Liver (tissue), 3 donors: ENCODE measurements around the gene LRFN5.

ENCODE experiments used
- CTCF ChIP-seq: fragments of 150-350 bp; IDR thresholded peaks from 2 replicates; pipeline ENCODE4 v1.5.1; 2017; ENCODE audit warnings: improper control_type of control experiment, low read depth, low read length; ENCODE audit not compliant: missing input control
- GABPA ChIP-seq, 2 donors: IDR thresholded peaks in 1 of 2; conservative IDR thresholded peaks in 1 of 2; 2 replicates each; pipeline ENCODE4 v1.6.1; 2016; ENCODE audit warnings: antibody characterized with exemption in 2 of 2, mild to moderate bottlenecking in 1 of 2, moderate library complexity in 1 of 2
- HNF4G ChIP-seq: IDR thresholded peaks from 2 replicates; pipeline ENCODE4 v1.6.1; 2016; ENCODE audit warnings: antibody characterized with exemption
- MAX ChIP-seq: IDR thresholded peaks from 2 replicates; pipeline ENCODE4 v1.6.1; 2016; ENCODE audit warnings: antibody characterized with exemption
- RAD21 ChIP-seq, 2 donors: IDR thresholded peaks; 2 replicates each; pipeline ENCODE4 v1.6.1; 2016; ENCODE audit warnings: antibody characterized with exemption in 2 of 2, mild to moderate bottlenecking in 2 of 2
- REST ChIP-seq: IDR thresholded peaks from 2 replicates; pipeline ENCODE4 v1.6.1; 2016; ENCODE audit warnings: antibody characterized with exemption, mild to moderate bottlenecking
- RXRA ChIP-seq, 2 donors: IDR thresholded peaks; 2 replicates each; pipeline ENCODE4 v1.6.1; 2017 to 2018; ENCODE audit warnings: antibody characterized with exemption in 2 of 2, mild to moderate bottlenecking in 1 of 2
- SP1 ChIP-seq: IDR thresholded peaks from 2 replicates; pipeline ENCODE4 v1.6.1; 2018; ENCODE audit warnings: antibody characterized with exemption, mild to moderate bottlenecking
- TAF1 ChIP-seq: conservative IDR thresholded peaks from 2 replicates; pipeline ENCODE4 v1.6.1; 2016; ENCODE audit warnings: antibody characterized with exemption, mild to moderate bottlenecking
- YY1 ChIP-seq: IDR thresholded peaks from 2 replicates; pipeline ENCODE4 v1.6.1; 2016; ENCODE audit warnings: antibody characterized with exemption, mild to moderate bottlenecking
- ZBTB33 ChIP-seq: IDR thresholded peaks from 2 replicates; pipeline ENCODE4 v1.6.1; 2016; ENCODE audit warnings: antibody characterized with exemption
- donor health status: healthy.
- donor health status: healthy.

- TF ChIP-seq CTCF, result no peak
- no peak for TF ChIP-seq ZBTB33
- TF ChIP-seq HNF4G, result no peak
- no peak for TF ChIP-seq RAD21 (IDR thresholded peaks at IDR 0.05)
- TF ChIP-seq SP1, result no peak
- TF ChIP-seq GABPA (IDR thresholded peaks at IDR 0.05 in 1 of 2, conservative IDR thresholded peaks at IDR 0.05 in 1 of 2), result no peak
- TF ChIP-seq YY1, result no peak
- TF ChIP-seq REST, result no peak
- TF ChIP-seq MAX, result no peak
- no peak for TF ChIP-seq RXRA (IDR thresholded peaks at IDR 0.05)
- no peak for TF ChIP-seq TAF1
These were observed 132.5 kb downstream of the LRFN5 start for GRCh38 chr14:41739203-41739602.
